ENCODE results near the gene TMEM250. TPM values are rescaled to one million over a fixed set of nuclear protein-coding genes. Genes with fewer than 3 reads are reported as not detected.

The TMEM250 gene
- total and polyA plus RNA-seq, 4 donors = 6.7 to 19.5 (median 17.2) TPM

GRCh38 chr9:136157477-136158265 is 39.0 kb upstream of the TMEM250 start:
- 67% methylated on average over 20 of the region's 20 CpGs for WGBS
- Histone ChIP-seq H3K27me3 (ENCODE audit: control insufficient read depth in 4 of 4, insufficient read depth in 4 of 4, low read length in 3 of 4) (no peaks in the 10 kb centered on the region), H3K9ac (ENCODE audit: low read depth in 1 of 2, low read length in 2 of 2) (no peak overlapping the region), H3K9me3 (ENCODE audit: control insufficient read depth in 4 of 4, low read length in 3 of 4) (no peaks in the 10 kb centered on the region), H3K4me1 (ENCODE audit: control insufficient read depth in 4 of 4, insufficient read depth in 4 of 4, low read length in 3 of 4) (no peaks in the 10 kb centered on the region), H3K4me3 (ENCODE audit: low read depth in 1 of 3, low read length in 3 of 3) (no peak overlapping the region), H3K27ac (ENCODE audit: low read depth in 1 of 2, low read length in 2 of 2) (no peak overlapping the region), H3K36me3 (ENCODE audit: control insufficient read depth in 4 of 4, insufficient read depth in 3 of 4, low read depth in 1 of 4, low read length in 3 of 4) (no peaks in the 10 kb centered on the region)
- DNase-seq (ENCODE audit: low spot score) = no peak
- TF ChIP-seq GABPA (IDR thresholded peaks at IDR 0.05 in 1 of 2, conservative IDR thresholded peaks at IDR 0.05 in 1 of 2) (no peak), HNF4G (IDR thresholded peaks at IDR 0.05) (no peak), RXRA (IDR thresholded peaks at IDR 0.05) (no peak), NR2F2 (IDR thresholded peaks at IDR 0.05) (no peak), ATF3 (IDR thresholded peaks at IDR 0.05) (no peak), FOXA2 (IDR thresholded peaks at IDR 0.05) (no peak), HNF4A (conservative IDR thresholded peaks at IDR 0.05) (no peak), SP1 (IDR thresholded peaks at IDR 0.05) (no peak), RAD21 (IDR thresholded peaks at IDR 0.05) (no peak), JUND (IDR thresholded peaks at IDR 0.05) (no peak), FOXA1 (IDR thresholded peaks at IDR 0.05) (no peak), YY1 (IDR thresholded peaks at IDR 0.05) (no peak), TAF1 (conservative IDR thresholded peaks at IDR 0.05) (no peak), CTCF (IDR thresholded peaks at IDR 0.05; ENCODE audit: low read depth, low read length, missing input control) (no peak), REST (IDR thresholded peaks at IDR 0.05) (no peak), EGR1 (IDR thresholded peaks at IDR 0.05; ENCODE audit: low read depth in 2 of 2) (no peak)
- TF ChIP-seq, protein P1, sequence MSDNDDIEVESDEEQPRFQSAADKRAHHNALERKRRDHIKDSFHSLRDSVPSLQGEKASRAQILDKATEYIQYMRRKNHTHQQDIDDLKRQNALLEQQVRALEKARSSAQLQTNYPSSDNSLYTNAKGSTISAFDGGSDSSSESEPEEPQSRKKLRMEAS (IDR thresholded peaks at IDR 0.05) = no peak
- TF ChIP-seq, protein P2, sequence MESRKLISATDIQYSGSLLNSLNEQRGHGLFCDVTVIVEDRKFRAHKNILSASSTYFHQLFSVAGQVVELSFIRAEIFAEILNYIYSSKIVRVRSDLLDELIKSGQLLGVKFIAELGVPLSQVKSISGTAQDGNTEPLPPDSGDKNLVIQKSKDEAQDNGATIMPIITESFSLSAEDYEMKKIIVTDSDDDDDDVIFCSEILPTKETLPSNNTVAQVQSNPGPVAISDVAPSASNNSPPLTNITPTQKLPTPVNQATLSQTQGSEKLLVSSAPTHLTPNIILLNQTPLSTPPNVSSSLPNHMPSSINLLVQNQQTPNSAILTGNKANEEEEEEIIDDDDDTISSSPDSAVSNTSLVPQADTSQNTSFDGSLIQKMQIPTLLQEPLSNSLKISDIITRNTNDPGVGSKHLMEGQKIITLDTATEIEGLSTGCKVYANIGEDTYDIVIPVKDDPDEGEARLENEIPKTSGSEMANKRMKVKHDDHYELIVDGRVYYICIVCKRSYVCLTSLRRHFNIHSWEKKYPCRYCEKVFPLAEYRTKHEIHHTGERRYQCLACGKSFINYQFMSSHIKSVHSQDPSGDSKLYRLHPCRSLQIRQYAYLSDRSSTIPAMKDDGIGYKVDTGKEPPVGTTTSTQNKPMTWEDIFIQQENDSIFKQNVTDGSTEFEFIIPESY (IDR thresholded peaks at IDR 0.05) = no peak

Data from liver (tissue), 9 donors.